GM19193 (cell line): Measurements from ENCODE around the gene NMNAT2.

Experiments used
- POLR2A ChIP-seq: IDR thresholded peaks from 4 replicates; pipeline ENCODE4 v1.6.1; 2011; ENCODE audit not compliant: insufficient read depth, insufficient read length; ENCODE audit errors: extremely low read depth

The NMNAT2 gene

GRCh38 chr1:183432548-183432875 lies 14.3 kb upstream of the NMNAT2 start:
- TF ChIP-seq POLR2A, result no peak

- no peak for TF ChIP-seq POLR2A
These were observed 13.8 kb upstream of the NMNAT2 start for GRCh38 chr1:183431840-183432547.

- no peak for TF ChIP-seq POLR2A
These were observed 6.5 kb upstream of the NMNAT2 start for GRCh38 chr1:183424691-183425090.

GRCh38 chr1:183423541-183423940 lies 5.4 kb upstream of the NMNAT2 start:
- TF ChIP-seq POLR2A, result no peak

- no peak for TF ChIP-seq POLR2A
These were observed 1.2 kb upstream of the NMNAT2 start for GRCh38 chr1:183419399-183419798.

GRCh38 chr1:183418696-183419095 lies 516 bp upstream of the NMNAT2 start:
- no peak for TF ChIP-seq POLR2A

GRCh38 chr1:183416850-183417771 lies 1.1 kb downstream of the NMNAT2 start:
- TF ChIP-seq POLR2A, result no peak

GRCh38 chr1:183414365-183414764 lies 3.8 kb downstream of the NMNAT2 start:
- TF ChIP-seq POLR2A, result no peak

- no peak for TF ChIP-seq POLR2A
These were observed 7.1 kb downstream of the NMNAT2 start for GRCh38 chr1:183411091-183411490.

GRCh38 chr1:183407961-183408360 lies 10.2 kb downstream of the NMNAT2 start:
- no peak for TF ChIP-seq POLR2A

- TF ChIP-seq POLR2A, result no peak
These were observed 10.7 kb downstream of the NMNAT2 start for GRCh38 chr1:183407474-183407873.

- TF ChIP-seq POLR2A, result no peak
These were observed 13.7 kb downstream of the NMNAT2 start for GRCh38 chr1:183404476-183404875.

GRCh38 chr1:183403498-183403897 lies 14.7 kb downstream of the NMNAT2 start:
- no peak for TF ChIP-seq POLR2A

GRCh38 chr1:183394435-183394834 lies 23.7 kb downstream of the NMNAT2 start:
- TF ChIP-seq POLR2A, result no peak

- no peak for TF ChIP-seq POLR2A
These were observed 26.3 kb downstream of the NMNAT2 start for GRCh38 chr1:183391863-183392262.

GRCh38 chr1:183390561-183390960 lies 27.6 kb downstream of the NMNAT2 start:
- no peak for TF ChIP-seq POLR2A

- TF ChIP-seq POLR2A, result no peak
These were observed 29.4 kb downstream of the NMNAT2 start for GRCh38 chr1:183388735-183389134.
